T-helper 2 cell (primary cell): ENCODE measurements around the gene LRRC3.

Source experiments
- DNase-seq, 5 experiments: peaks; one replicate each; pipeline versions ENCODE4 v3.0.0 to v3.0.0-alpha.2; 2012 to 2022

The LRRC3 gene

GRCh38 chr21:44459712-44460440, 4.6 kb downstream of the LRRC3 start:
- no peak for DNase-seq

GRCh38 chr21:44460441-44460755, 5.1 kb downstream of the LRRC3 start:
- DNase-seq, result no peak

GRCh38 chr21:44461005-44461404, 5.7 kb downstream of the LRRC3 start:
- no peak for DNase-seq

- no peak for DNase-seq
Observed at GRCh38 chr21:44461464-44462001, 6.2 kb downstream of the LRRC3 start.

GRCh38 chr21:44462086-44462833, 7.0 kb downstream of the LRRC3 start:
- no peak for DNase-seq

GRCh38 chr21:44462834-44463200, 7.5 kb downstream of the LRRC3 start:
- no peak for DNase-seq

GRCh38 chr21:44463724-44464123, 8.4 kb downstream of the LRRC3 start:
- no peak for DNase-seq

GRCh38 chr21:44464351-44464750, 9.0 kb downstream of the LRRC3 start:
- DNase-seq, result no peak

GRCh38 chr21:44466351-44466954, 11.1 kb downstream of the LRRC3 start:
- DNase-seq, result no peak

- DNase-seq, result no peak
Observed at GRCh38 chr21:44466996-44467858, 11.9 kb downstream of the LRRC3 start.

GRCh38 chr21:44467859-44468195, 12.5 kb downstream of the LRRC3 start:
- DNase-seq, result no peak

GRCh38 chr21:44471341-44471740, 16.0 kb downstream of the LRRC3 start:
- no peak for DNase-seq

GRCh38 chr21:44471996-44472395, 16.7 kb downstream of the LRRC3 start:
- DNase-seq, result no peak

- no peak for DNase-seq
Observed at GRCh38 chr21:44473915-44474555, 18.7 kb downstream of the LRRC3 start.

GRCh38 chr21:44475266-44475845, 20.0 kb downstream of the LRRC3 start:
- DNase-seq, result no peak

- DNase-seq, result no peak
Observed at GRCh38 chr21:44477131-44477530, 21.8 kb downstream of the LRRC3 start.

GRCh38 chr21:44477712-44478111, 22.4 kb downstream of the LRRC3 start:
- DNase-seq, result no peak

GRCh38 chr21:44478124-44478800, 23.0 kb downstream of the LRRC3 start:
- DNase-seq, result no peak

GRCh38 chr21:44478801-44479167, 23.5 kb downstream of the LRRC3 start:
- DNase-seq, result no peak

GRCh38 chr21:44479556-44480199, 24.4 kb downstream of the LRRC3 start:
- DNase-seq, result peak in 3 of 5 experiments; percentile 18 to 32 (median 19)
